KMS-11 (cell line): Measurements from ENCODE around the gene ATP8A1.

Experiments
- H2AFZ ChIP-seq: fragments of 200-600 bp; sonication (generic); 2 replicates; pipeline ENCODE4 v1.6.1; 2016; ENCODE audit warnings: antibody characterized with exemption, mixed run types, low read depth
- H3K27ac ChIP-seq: fragments of 200-600 bp; sonication (generic); 2 replicates; pipeline ENCODE4 v1.6.1; 2016; ENCODE audit warnings: mild to moderate bottlenecking, mixed run types
- H3K27me3 ChIP-seq: fragments of 200-600 bp; sonication (generic); 2 replicates; pipeline ENCODE4 v1.6.1; 2017; ENCODE audit warnings: mild to moderate bottlenecking, low read depth, mixed run types, moderate library complexity; ENCODE audit not compliant: insufficient read depth
- H3K36me3 ChIP-seq: fragments of 200-600 bp; sonication (generic); 2 replicates; pipeline ENCODE4 v1.6.1; 2017; ENCODE audit warnings: mild to moderate bottlenecking, mixed run types; ENCODE audit not compliant: insufficient read depth
- H3K4me1 ChIP-seq: fragments of 200-600 bp; sonication (generic); 2 replicates; pipeline ENCODE4 v1.6.1; 2016; ENCODE audit warnings: mild to moderate bottlenecking, low read depth, mixed run types; ENCODE audit not compliant: poor library complexity, severe bottlenecking
- H3K4me2 ChIP-seq: fragments of 200-600 bp; sonication (generic); 2 replicates; pipeline ENCODE4 v1.7.0; 2016; ENCODE audit warnings: mild to moderate bottlenecking, mixed run types
- H3K4me3 ChIP-seq: fragments of 200-600 bp; sonication (generic); IDR thresholded peaks from 2 replicates; pipeline ENCODE4 v1.6.1; 2017; ENCODE audit warnings: low read depth, low read length, mixed read lengths; ENCODE audit not compliant: insufficient read depth
- H3K79me2 ChIP-seq: fragments of 200-600 bp; sonication (generic); 2 replicates; pipeline ENCODE4 v1.6.1; 2016; ENCODE audit warnings: low read depth, mixed run types; ENCODE audit not compliant: insufficient read depth
- H3K9ac ChIP-seq: fragments of 200-600 bp; sonication (generic); 2 replicates; pipeline ENCODE4 v1.6.1; 2016; ENCODE audit warnings: mild to moderate bottlenecking, mixed run types
- H4K20me1 ChIP-seq: fragments of 200-600 bp; sonication (generic); 2 replicates; pipeline ENCODE4 v1.6.1; 2016; ENCODE audit warnings: mild to moderate bottlenecking, mixed run types; ENCODE audit not compliant: insufficient read depth
- TF ChIP-seq, protein P1 (sequence below): fragments of 200-600 bp; sonication (generic); conservative IDR thresholded peaks from 2 replicates; pipeline ENCODE4 v1.6.1; 2017; ENCODE audit warnings: low read depth, mild to moderate bottlenecking, antibody characterized with exemption, low read length, moderate library complexity, mixed read lengths

The ATP8A1 gene

DNA sequence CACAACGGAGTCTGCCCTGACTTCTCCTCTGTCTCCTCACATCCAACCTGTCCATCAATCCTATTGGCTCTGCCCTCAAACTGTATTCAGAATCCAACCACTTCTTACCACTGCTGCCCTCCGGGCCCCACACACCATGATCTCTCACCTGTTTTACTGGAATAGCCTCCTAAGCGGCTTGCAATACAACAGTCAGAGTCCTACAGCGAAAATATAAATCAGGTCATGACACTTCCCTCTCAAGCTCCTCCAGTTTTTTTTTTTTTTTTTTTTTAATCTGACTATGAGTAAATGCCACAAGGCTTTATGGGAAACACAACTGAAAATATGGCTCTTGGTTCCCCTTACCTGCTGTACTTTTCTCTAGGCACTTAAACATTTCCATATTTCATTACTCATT lies 216.8 kb downstream of the ATP8A1 start:
- H3K4me3 ChIP-seq: no peak overlapping the region
- TF ChIP-seq, protein P1, sequence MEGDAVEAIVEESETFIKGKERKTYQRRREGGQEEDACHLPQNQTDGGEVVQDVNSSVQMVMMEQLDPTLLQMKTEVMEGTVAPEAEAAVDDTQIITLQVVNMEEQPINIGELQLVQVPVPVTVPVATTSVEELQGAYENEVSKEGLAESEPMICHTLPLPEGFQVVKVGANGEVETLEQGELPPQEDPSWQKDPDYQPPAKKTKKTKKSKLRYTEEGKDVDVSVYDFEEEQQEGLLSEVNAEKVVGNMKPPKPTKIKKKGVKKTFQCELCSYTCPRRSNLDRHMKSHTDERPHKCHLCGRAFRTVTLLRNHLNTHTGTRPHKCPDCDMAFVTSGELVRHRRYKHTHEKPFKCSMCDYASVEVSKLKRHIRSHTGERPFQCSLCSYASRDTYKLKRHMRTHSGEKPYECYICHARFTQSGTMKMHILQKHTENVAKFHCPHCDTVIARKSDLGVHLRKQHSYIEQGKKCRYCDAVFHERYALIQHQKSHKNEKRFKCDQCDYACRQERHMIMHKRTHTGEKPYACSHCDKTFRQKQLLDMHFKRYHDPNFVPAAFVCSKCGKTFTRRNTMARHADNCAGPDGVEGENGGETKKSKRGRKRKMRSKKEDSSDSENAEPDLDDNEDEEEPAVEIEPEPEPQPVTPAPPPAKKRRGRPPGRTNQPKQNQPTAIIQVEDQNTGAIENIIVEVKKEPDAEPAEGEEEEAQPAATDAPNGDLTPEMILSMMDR: no peak
- H3K27me3 ChIP-seq: no peaks in the 10 kb centered on the region
- H3K9ac ChIP-seq: no peak overlapping the region
- no peak overlapping the region for H2AFZ ChIP-seq
- no peak overlapping the region for H3K4me2 ChIP-seq
- H3K27ac ChIP-seq: no peak overlapping the region
- no peaks in the 10 kb centered on the region for H4K20me1 ChIP-seq
- no peaks in the 10 kb centered on the region for H3K36me3 ChIP-seq
- no peaks in the 10 kb centered on the region for H3K4me1 ChIP-seq
- no peaks in the 10 kb centered on the region for H3K79me2 ChIP-seq

DNA sequence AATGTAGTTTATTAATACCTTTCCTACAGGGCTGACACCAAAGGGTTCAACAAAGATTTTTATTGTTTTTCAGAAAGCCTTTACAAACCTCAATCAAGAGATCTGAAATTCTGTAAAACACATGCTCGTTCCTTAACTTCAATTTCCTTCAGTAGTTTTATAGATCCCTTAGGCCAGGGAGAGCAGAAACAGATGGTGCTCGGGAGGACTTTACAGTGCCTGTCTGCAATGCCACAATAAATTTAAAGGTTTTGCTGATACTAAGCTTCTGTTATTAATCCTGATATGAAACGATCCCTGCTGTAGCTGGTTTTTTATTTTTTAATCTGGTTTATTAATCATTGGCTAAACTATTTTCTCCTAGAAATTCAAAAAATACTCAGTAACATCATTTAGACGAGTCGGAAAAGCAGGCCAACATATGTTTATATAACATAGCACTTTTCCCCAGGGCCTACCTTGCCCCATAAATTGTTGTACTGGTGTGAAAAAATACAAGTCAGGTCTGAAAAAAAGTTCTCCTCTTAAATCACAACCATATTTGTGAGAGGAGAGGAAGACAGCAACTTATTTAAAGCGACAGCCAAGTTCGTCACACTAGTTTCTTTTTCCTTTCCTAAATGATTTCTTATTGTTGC lies 219.9 kb downstream of the ATP8A1 start:
- TF ChIP-seq, protein P1: no peak
- no peaks in the 10 kb centered on the region for H3K79me2 ChIP-seq
- H3K4me3 ChIP-seq: no peak overlapping the region
- H3K36me3 ChIP-seq: no peaks in the 10 kb centered on the region
- no peak overlapping the region for H3K9ac ChIP-seq
- no peaks in the 10 kb centered on the region for H3K4me1 ChIP-seq
- H4K20me1 ChIP-seq: no peaks in the 10 kb centered on the region
- H2AFZ ChIP-seq: no peak overlapping the region
- no peaks in the 10 kb centered on the region for H3K27me3 ChIP-seq
- H3K27ac ChIP-seq: no peak overlapping the region
- H3K4me2 ChIP-seq: no peak overlapping the region

DNA sequence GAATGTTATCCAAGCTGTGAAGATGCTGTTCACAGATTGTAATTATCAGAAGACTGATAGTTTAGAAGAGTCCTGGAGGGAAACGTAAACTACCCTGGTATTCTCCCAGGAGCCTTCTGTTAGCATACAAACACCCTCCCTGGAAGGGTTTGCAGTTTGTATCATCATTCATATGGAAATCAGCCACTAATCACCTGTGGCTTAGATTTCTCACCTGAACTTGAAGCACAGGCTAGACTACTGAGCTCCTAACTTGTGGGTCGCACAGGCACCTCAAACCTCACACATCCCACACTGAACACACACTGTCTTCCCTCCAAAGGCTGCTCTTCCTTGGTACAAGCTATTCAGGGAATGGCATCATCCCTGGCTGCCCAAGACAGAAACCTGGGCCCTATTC lies 228.9 kb downstream of the ATP8A1 start:
- no peak overlapping the region for H3K27ac ChIP-seq
- H3K4me3 ChIP-seq: no peak overlapping the region
- no peaks in the 10 kb centered on the region for H4K20me1 ChIP-seq
- TF ChIP-seq, protein P1: no peak
- H3K36me3 ChIP-seq: no peaks in the 10 kb centered on the region
- no peak overlapping the region for H2AFZ ChIP-seq
- H3K27me3 ChIP-seq: no peaks in the 10 kb centered on the region
- no peaks in the 10 kb centered on the region for H3K79me2 ChIP-seq
- H3K4me1 ChIP-seq: no peaks in the 10 kb centered on the region
- no peak overlapping the region for H3K4me2 ChIP-seq
- no peak overlapping the region for H3K9ac ChIP-seq

DNA sequence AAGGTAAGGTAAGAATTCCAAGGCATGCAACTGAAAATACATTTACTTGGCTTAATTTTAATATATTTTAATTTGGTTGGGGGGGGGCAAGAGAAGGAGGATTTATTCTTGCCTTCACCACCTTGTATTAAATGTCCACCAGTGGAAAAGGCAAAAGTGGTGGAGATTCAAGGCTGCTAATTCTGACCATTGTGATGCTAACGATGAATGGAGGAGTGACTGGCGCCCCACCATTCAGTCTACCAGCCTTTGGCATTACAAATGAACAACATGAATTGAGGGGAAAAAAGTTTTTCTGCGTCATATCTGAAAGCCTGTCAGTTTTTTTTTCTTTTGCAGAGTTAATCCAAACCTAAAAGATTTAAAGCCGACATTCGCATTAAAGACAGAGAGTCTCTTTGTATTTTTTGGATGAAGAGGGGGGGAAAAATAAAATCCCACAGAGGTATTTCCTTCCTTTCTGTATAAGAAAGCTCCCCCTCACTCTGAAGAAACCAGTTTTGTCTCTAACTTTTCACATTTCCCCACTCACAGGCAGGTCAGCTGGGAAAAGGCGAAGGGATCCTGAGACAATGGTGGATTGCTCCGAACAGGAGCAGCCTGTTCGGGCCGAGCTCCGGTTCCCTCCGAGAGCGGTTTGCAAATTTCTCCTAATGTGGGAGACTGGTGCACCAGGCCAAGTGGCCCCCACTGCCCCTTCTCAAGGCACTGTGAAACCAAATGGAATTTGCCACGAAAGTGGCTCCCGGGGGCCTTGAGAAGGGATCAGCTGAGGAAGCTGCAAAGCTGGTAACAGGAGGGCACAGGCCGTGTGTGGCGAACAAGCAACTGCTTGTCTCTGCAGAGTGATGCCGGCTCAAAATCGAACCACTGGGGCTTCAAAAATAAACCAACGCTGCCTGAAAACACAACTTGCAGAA lies 231.5 kb downstream of the ATP8A1 start:
- Histone ChIP-seq H3K4me3 (no peak overlapping the region), H3K9ac (no peak overlapping the region), H4K20me1 (no peaks in the 10 kb centered on the region), H2AFZ (no peak overlapping the region), H3K27ac (no peak overlapping the region), H3K79me2 (no peaks in the 10 kb centered on the region), H3K4me2 (no peak overlapping the region), H3K36me3 (no peaks in the 10 kb centered on the region), H3K27me3 (no peaks in the 10 kb centered on the region), H3K4me1 (no peaks in the 10 kb centered on the region)
- TF ChIP-seq, protein P1: no peak
